ENCODE results near the gene ACSM3.

GRCh38 chr16:20755238-20755637, 8.6 kb upstream of the ACSM3 start:
- TF ChIP-seq EZH2phosphoT487 (IDR thresholded peaks at IDR 0.05; ENCODE audit: insufficient read depth, low read depth) (no peak), EZH2 (IDR thresholded peaks at IDR 0.05; ENCODE audit: insufficient read depth, poor library complexity, severe bottlenecking) (no peak)
